SH-SY5Y (cell line): Measurements from ENCODE around the gene IQCE.

Experiments used
- GATA2 ChIP-seq: IDR thresholded peaks from 2 replicates; pipeline ENCODE4 v1.6.1; 2011; ENCODE audit warnings: mild to moderate bottlenecking, low read depth, low read length
- GATA3 ChIP-seq: IDR thresholded peaks from 2 replicates; pipeline ENCODE4 v1.6.1; 2011; ENCODE audit warnings: low read depth, mild to moderate bottlenecking, low read length, moderate library complexity

GRCh38 chr7:2606539-2606936, 47.8 kb downstream of the IQCE start:
- TF ChIP-seq GATA2 (no peak), GATA3 (no peak)
